ENCODE results near the gene GLCE.
A peak's percentile ranks its signal among the peaks of the same experiment; 100 is the strongest.

GLCE gene

GRCh38 chr15:69232765-69233164, 72.3 kb downstream of the GLCE start:
- in situ Hi-C loops (cut with HindIII; ENCODE audit: low sequenced_read_pairs) = no loop called here
- no peak for DNase-seq (ENCODE audit: low read depth, low spot score)
- TF ChIP-seq CTCF (IDR thresholded peaks at IDR 0.05; ENCODE audit: low read depth, low read length) = no peak
- H3K4me3 ChIP-seq (ENCODE audit: low read depth, low read length) = no peak overlapping the region

- DNase-seq (ENCODE audit: low read depth, low spot score) = no peak
- no peak for TF ChIP-seq CTCF (IDR thresholded peaks at IDR 0.05; ENCODE audit: low read depth, low read length)
- in situ Hi-C loops (cut with HindIII; ENCODE audit: low sequenced_read_pairs) = no loop called here
- no peak overlapping the region for H3K4me3 ChIP-seq (ENCODE audit: low read depth, low read length)
These were observed 74.2 kb downstream of the GLCE start for GRCh38 chr15:69234676-69235075.

GRCh38 chr15:69236505-69236904, 76.1 kb downstream of the GLCE start:
- in situ Hi-C loops (cut with HindIII; ENCODE audit: low sequenced_read_pairs) = no loop called here
- no peak for DNase-seq (ENCODE audit: low read depth, low spot score)
- TF ChIP-seq CTCF (IDR thresholded peaks at IDR 0.05; ENCODE audit: low read depth, low read length) = no peak
- no peak overlapping the region for H3K4me3 ChIP-seq (ENCODE audit: low read depth, low read length)

- no peak for TF ChIP-seq CTCF (IDR thresholded peaks at IDR 0.05; ENCODE audit: low read depth, low read length)
- no peak overlapping the region for H3K4me3 ChIP-seq (ENCODE audit: low read depth, low read length)
- no peak for DNase-seq (ENCODE audit: low read depth, low spot score)
- in situ Hi-C loops (cut with HindIII; ENCODE audit: low sequenced_read_pairs) = no loop called here
These were observed 77.3 kb downstream of the GLCE start for GRCh38 chr15:69237718-69238117.

GRCh38 chr15:69244798-69245197, 84.4 kb downstream of the GLCE start:
- no peak for TF ChIP-seq CTCF (IDR thresholded peaks at IDR 0.05; ENCODE audit: low read depth, low read length)
- in situ Hi-C loops (cut with HindIII; ENCODE audit: low sequenced_read_pairs) = no loop called here
- no peak for DNase-seq (ENCODE audit: low read depth, low spot score)

GRCh38 chr15:69253156-69253555, 92.7 kb downstream of the GLCE start:
- in situ Hi-C loops (cut with HindIII; ENCODE audit: low sequenced_read_pairs) = no loop called here
- no peak for TF ChIP-seq CTCF (IDR thresholded peaks at IDR 0.05; ENCODE audit: low read depth, low read length)
- DNase-seq (ENCODE audit: low read depth, low spot score) = peak; percentile 89
- H3K4me3 ChIP-seq (ENCODE audit: low read depth, low read length) = no peak overlapping the region

More at GRCh38 chr15:69244798-69245197, 84.4 kb downstream of the GLCE start:
- H3K4me3 ChIP-seq (ENCODE audit: low read depth, low read length) = no peak overlapping the region
